IPS-11a (cell line): ENCODE measurements around the gene NTNG1.

Source experiments
- H3K4me3 ChIP-seq: one replicate; pipeline ENCODE4 v1.5.1; 2013; ENCODE audit warnings: low read depth, low read length, control low read depth

NTNG1 gene

DNA sequence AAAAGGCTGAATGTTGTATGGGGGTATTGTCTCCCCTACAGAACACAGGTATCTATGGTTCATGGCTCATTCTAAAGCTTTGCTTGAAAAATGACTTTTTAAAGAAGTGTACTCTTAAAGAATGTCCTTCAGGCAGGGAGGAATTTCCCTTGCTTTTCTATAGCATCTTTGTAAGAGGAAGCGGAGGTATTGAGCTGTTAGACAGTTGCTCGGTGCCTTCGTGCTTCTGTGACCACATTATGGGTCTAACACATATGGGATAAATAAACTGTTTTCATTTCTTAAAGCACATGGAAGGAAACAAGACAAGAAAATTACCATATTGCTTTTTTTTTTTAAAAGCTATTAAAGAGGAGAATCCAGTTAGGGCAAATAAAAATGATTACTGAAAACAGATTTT lies 182.9 kb downstream of the NTNG1 start:
- H3K4me3 ChIP-seq: no peak overlapping the region

GRCh38 chr1:107326824-107327445 lies 186.1 kb downstream of the NTNG1 start:
- H3K4me3 ChIP-seq: no peak overlapping the region

- no peak overlapping the region for H3K4me3 ChIP-seq
Observed at GRCh38 chr1:107327446-107327845, 186.6 kb downstream of the NTNG1 start.

DNA sequence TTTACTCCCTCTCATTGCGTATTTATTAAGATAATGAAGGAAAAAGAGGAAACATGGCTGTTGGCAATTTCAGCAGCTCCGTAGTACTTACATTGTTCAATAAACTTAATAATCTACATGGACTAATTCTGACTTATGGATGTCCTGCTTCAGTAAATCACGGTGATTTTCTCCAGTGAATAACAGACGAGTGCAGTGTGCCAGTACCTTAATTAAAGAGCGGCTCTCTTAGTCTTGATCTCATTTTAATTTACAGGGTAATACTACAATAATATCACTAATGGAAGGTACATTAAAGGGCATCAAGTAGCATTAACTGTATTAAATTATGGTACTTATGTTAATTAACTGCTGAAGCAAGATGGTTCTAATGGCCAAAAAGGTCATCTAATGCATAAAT lies 187.2 kb downstream of the NTNG1 start:
- no peak overlapping the region for H3K4me3 ChIP-seq

DNA sequence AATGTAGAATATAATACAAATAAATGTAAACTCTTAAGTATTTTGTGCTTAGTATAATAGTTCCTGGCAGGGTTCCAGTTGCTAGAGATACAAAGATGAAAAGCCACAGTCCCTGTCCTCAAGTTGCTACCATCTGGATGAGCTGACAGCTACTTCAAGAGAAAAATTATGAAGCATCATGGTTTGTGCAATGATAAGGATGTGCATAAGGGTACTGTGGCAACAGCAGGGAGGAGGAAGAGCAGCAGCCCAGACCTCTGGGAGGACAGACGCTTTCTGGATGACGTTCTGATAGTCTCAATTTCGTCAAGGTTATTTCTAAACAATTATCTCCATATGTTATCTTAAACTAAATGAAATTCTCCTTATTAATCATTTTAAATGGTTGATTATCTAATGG lies 198.9 kb downstream of the NTNG1 start:
- H3K4me3 ChIP-seq: no peak overlapping the region

DNA sequence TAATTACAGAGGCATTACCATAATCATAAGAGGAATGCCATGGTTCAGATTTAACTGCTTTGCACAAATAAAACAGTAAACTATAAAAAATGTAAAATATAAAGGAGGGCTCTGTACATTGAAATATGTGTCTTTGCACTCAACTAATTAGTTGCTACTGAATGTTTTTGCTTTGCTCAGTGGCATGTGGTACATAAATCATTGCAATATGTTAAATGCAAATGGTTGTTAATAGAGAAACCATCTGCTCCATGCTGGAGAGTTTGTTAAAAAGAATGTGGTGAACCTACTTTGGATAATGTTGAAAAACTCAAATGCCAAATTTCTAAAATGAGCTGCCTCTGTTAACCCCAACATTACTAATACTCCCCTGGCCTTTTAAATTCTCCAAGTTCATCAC lies 201.5 kb downstream of the NTNG1 start:
- H3K4me3 ChIP-seq: no peak overlapping the region

- no peak overlapping the region for H3K4me3 ChIP-seq
Observed at GRCh38 chr1:107342768-107343167, 201.9 kb downstream of the NTNG1 start.

DNA sequence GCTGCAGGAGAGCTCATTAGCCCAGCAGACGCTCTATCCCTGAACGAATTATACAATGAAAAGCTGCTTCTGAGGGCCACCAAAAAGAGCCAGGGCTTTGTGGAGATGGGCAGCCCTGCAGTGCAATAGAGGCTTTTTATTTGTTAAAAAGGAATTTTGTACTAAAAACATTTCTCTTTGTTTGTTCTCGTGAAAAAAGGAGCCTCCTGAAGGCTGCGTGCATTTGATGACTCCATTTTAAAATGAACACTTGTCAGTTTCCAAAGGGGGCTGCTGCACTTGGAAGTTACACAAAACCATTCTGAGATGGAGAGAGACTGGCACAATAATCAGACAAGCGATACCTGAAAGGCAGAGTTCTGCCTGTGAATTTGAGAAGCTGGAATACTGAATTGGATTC lies 202.8 kb downstream of the NTNG1 start:
- no peak overlapping the region for H3K4me3 ChIP-seq

DNA sequence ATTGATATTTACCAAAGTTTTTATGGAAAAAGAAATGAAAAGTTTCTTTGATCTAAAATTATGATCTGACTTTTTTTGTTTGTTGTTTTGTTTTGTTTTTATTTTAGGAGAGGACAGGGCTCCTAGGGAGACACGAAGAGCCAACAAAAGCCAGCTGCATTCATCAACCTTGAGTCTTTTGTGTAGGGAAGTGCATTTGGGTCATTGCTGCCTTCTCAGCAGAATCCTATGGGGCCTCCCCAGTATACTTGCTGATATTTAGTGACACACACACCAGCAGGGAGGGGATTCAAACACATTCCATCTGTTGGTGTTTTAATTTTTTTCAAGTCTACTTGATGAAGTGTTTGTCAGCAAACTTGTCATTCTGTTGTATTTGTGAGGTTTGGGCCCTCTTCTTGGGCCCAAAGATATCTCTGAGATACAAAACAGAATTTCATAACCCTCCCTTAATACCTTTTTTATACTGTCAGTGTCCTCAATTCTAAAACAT lies 203.5 kb downstream of the NTNG1 start:
- H3K4me3 ChIP-seq: no peak overlapping the region

GRCh38 chr1:107344836-107345235 lies 204.0 kb downstream of the NTNG1 start:
- no peak overlapping the region for H3K4me3 ChIP-seq

GRCh38 chr1:107352850-107353249 lies 212.0 kb downstream of the NTNG1 start:
- H3K4me3 ChIP-seq: no peak overlapping the region

GRCh38 chr1:107357376-107357775 lies 216.5 kb downstream of the NTNG1 start:
- no peak overlapping the region for H3K4me3 ChIP-seq

DNA sequence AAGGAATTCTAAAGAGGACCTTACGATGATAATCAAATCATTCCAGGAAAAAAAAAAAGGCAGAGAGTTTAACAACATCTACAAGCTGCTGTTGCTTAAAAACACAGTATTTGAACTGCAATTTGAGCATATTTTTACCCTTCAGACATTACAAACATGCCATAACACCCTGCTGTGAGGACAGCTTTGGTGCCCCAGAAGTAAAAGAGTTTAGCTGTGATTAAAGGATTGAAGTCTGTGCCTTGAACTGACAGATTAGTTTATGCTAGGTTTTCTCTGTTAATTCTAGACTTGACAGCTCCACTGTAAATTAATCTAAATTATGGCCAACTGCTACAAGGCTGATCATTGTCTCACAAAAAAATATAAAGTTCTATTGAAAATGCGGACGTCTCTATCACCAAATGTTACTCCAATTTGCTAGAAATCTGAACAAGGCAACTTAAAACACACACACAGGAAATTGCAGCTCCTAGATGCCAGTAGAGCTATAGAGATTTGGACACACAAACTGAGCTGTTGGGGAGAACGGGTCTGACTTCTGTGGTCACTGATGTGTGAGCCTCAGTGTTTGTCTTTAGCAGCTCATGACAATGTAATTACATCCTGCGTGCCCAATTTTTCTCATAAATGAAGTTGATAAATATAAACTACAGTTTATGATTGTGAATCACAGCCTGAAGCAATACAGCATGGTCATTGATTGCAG lies 217.9 kb downstream of the NTNG1 start:
- H3K4me3 ChIP-seq: no peak overlapping the region

- no peak overlapping the region for H3K4me3 ChIP-seq
Observed at GRCh38 chr1:107359472-107360241, 218.8 kb downstream of the NTNG1 start.

DNA sequence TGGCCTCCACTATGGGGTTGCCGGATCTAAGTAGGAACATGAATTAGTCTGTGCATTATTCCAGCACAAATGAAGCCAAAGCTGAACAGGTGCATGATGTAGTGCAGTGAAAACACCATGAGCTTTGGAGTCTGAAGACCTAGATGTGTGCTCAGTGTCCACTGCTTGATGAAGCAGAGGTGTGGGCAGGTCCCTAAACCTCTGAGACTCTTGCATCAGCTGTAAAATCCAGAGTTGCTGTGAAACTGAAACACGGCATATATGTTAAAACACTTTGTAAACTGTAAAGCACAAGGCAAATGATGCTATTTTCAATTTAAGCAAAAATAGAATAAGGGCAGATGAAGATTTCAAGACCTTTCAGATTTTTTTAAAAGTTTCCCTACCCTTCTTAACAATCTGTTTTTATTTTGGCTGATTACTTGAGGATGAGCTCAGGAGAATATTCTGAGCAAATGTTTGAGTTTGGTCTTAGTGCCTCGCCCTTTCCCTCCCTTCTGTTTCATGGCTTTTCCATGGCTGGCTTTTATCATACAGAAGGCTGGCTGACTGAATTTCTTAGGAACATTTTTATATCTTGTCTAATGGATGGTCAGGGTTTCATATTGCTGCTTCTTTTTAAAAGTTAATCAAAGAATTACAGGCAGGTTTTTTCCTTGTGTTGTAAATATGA lies 221.8 kb downstream of the NTNG1 start:
- no peak overlapping the region for H3K4me3 ChIP-seq

GRCh38 chr1:107363154-107363553 lies 222.3 kb downstream of the NTNG1 start:
- no peak overlapping the region for H3K4me3 ChIP-seq

DNA sequence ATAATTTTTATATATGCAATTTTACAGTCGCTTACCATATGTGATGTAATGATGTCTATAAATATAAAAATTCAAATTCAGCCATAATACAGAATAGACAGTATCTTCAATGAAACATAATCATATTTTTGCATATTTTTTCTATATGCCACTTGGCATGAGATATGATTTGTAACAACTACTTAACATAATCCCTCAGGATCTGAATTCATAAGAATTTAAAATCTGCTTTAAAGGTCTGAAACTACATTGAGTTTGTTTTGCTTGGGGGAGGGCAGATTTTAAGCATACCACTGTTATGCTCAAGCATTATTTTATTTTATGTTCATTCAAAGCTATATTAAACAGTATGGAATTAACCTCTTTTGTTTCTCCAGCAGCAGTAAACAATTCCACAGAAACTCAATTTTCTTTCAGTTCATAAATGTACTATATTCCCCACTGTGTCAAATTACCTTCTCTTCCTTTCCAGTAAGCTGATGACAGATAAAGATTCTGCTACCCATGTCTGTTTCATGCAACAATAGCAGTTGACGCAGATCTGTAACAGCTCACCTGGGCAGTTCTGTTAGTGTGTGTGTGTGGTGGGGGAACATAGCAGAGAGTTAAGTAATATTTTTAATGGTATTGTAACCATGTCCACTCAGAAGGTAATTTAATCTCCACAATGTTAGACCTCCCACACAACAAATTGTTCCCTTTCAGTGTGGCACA lies 224.8 kb downstream of the NTNG1 start:
- H3K4me3 ChIP-seq: no peak overlapping the region

GRCh38 chr1:107378426-107378825 lies 237.6 kb downstream of the NTNG1 start:
- H3K4me3 ChIP-seq: no peak overlapping the region

DNA sequence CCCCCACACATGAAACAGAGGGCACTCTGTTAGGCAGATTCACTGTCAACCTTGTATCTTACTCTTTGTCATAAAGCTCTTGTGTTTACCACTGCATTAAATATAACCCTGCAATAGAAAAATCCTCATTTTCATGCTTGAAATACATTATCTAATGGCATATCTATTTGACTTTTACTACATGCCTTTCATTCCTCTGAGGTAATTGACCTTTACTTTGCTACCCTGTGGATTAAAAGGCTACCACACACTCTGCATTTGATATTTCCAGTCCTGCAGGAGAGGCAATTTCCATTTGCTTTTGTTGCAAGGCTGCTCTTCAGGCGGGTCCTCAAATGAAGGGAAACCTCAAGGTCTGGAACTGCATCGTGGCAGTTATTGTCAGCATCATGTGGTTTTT lies 238.0 kb downstream of the NTNG1 start:
- H3K4me3 ChIP-seq: no peak overlapping the region

GRCh38 chr1:107379826-107380225 lies 239.0 kb downstream of the NTNG1 start:
- no peak overlapping the region for H3K4me3 ChIP-seq
